ENCODE data around the gene UBE2D2.

Gene UBE2D2

GRCh38 chr5:139671096-139671841, 110.1 kb downstream of the UBE2D2 start:
- no peaks in the 10 kb centered on the region for H3K27me3 ChIP-seq (ENCODE audit: control insufficient read depth in 2 of 2, insufficient read depth in 2 of 2, low read length in 2 of 2)
- peak overlapping the region in 1 of 2 donors; percentile 28 for H3K9ac ChIP-seq (ENCODE audit: low read depth in 1 of 2, low read length in 2 of 2)
- peak overlapping the region; percentile 38 to 79 for H3K27ac ChIP-seq (ENCODE audit: low read depth in 2 of 2, low read length in 2 of 2)
- no peak overlapping the region for H3K4me3 ChIP-seq (ENCODE audit: low read length in 2 of 2)
- H3K36me3 ChIP-seq (ENCODE audit: control insufficient read depth in 2 of 2, insufficient read depth in 2 of 2, low read length in 2 of 2), result no peaks in the 10 kb centered on the region
- no peaks in the 10 kb centered on the region for H3K9me3 ChIP-seq (ENCODE audit: control insufficient read depth in 2 of 2, low read length in 2 of 2)
- H3K4me1 ChIP-seq (ENCODE audit: control insufficient read depth in 2 of 2, insufficient read depth in 2 of 2, low read length in 2 of 2), result peaks cover 27 to 42% of the 10 kb centered on the region in 2 donors

- H3K9me3 ChIP-seq (ENCODE audit: control insufficient read depth in 2 of 2, low read length in 2 of 2), result no peaks in the 10 kb centered on the region
- H3K9ac ChIP-seq (ENCODE audit: low read depth in 1 of 2, low read length in 2 of 2), result no peak overlapping the region
- H3K36me3 ChIP-seq (ENCODE audit: control insufficient read depth in 2 of 2, insufficient read depth in 2 of 2, low read length in 2 of 2), result peaks cover 0 to 2% of the 10 kb centered on the region in 2 donors
- H3K27ac ChIP-seq (ENCODE audit: low read depth in 2 of 2, low read length in 2 of 2), result no peak overlapping the region
- H3K27me3 ChIP-seq (ENCODE audit: control insufficient read depth in 2 of 2, insufficient read depth in 2 of 2, low read length in 2 of 2), result no peaks in the 10 kb centered on the region
- peaks cover 16 to 21% of the 10 kb centered on the region in 2 donors for H3K4me1 ChIP-seq (ENCODE audit: control insufficient read depth in 2 of 2, insufficient read depth in 2 of 2, low read length in 2 of 2)
- H3K4me3 ChIP-seq (ENCODE audit: low read length in 2 of 2), result no peak overlapping the region
Measured at GRCh38 chr5:139675213-139675612, 114.1 kb downstream of the UBE2D2 start.

- H3K27ac ChIP-seq (ENCODE audit: low read depth in 2 of 2, low read length in 2 of 2), result no peak overlapping the region
- no peaks in the 10 kb centered on the region for H3K27me3 ChIP-seq (ENCODE audit: control insufficient read depth in 2 of 2, insufficient read depth in 2 of 2, low read length in 2 of 2)
- peaks cover under 1 to 4% of the 10 kb centered on the region in 2 donors for H3K36me3 ChIP-seq (ENCODE audit: control insufficient read depth in 2 of 2, insufficient read depth in 2 of 2, low read length in 2 of 2)
- no peaks in the 10 kb centered on the region for H3K9me3 ChIP-seq (ENCODE audit: control insufficient read depth in 2 of 2, low read length in 2 of 2)
- no peak overlapping the region for H3K9ac ChIP-seq (ENCODE audit: low read depth in 1 of 2, low read length in 2 of 2)
- H3K4me3 ChIP-seq (ENCODE audit: low read length in 2 of 2), result no peak overlapping the region
- H3K4me1 ChIP-seq (ENCODE audit: control insufficient read depth in 2 of 2, insufficient read depth in 2 of 2, low read length in 2 of 2), result peaks cover 10 to 16% of the 10 kb centered on the region in 2 donors
Measured at GRCh38 chr5:139675825-139676224, 114.7 kb downstream of the UBE2D2 start.

GRCh38 chr5:139676406-139676805, 115.3 kb downstream of the UBE2D2 start:
- H3K27ac ChIP-seq (ENCODE audit: low read depth in 2 of 2, low read length in 2 of 2), result no peak overlapping the region
- H3K9ac ChIP-seq (ENCODE audit: low read depth in 1 of 2, low read length in 2 of 2), result no peak overlapping the region
- peaks cover 7 to 12% of the 10 kb centered on the region in 2 donors for H3K4me1 ChIP-seq (ENCODE audit: control insufficient read depth in 2 of 2, insufficient read depth in 2 of 2, low read length in 2 of 2)
- H3K27me3 ChIP-seq (ENCODE audit: control insufficient read depth in 2 of 2, insufficient read depth in 2 of 2, low read length in 2 of 2), result no peaks in the 10 kb centered on the region
- no peaks in the 10 kb centered on the region for H3K9me3 ChIP-seq (ENCODE audit: control insufficient read depth in 2 of 2, low read length in 2 of 2)
- no peak overlapping the region for H3K4me3 ChIP-seq (ENCODE audit: low read length in 2 of 2)
- peaks cover 5 to 9% of the 10 kb centered on the region in 2 donors for H3K36me3 ChIP-seq (ENCODE audit: control insufficient read depth in 2 of 2, insufficient read depth in 2 of 2, low read length in 2 of 2)

GRCh38 chr5:139676951-139677735, 116.0 kb downstream of the UBE2D2 start:
- H3K27me3 ChIP-seq (ENCODE audit: control insufficient read depth in 2 of 2, insufficient read depth in 2 of 2, low read length in 2 of 2), result no peaks in the 10 kb centered on the region
- peaks cover 3 to 7% of the 10 kb centered on the region in 2 donors for H3K4me1 ChIP-seq (ENCODE audit: control insufficient read depth in 2 of 2, insufficient read depth in 2 of 2, low read length in 2 of 2)
- peaks cover 10 to 13% of the 10 kb centered on the region in 2 donors for H3K36me3 ChIP-seq (ENCODE audit: control insufficient read depth in 2 of 2, insufficient read depth in 2 of 2, low read length in 2 of 2)
- H3K9ac ChIP-seq (ENCODE audit: low read depth in 1 of 2, low read length in 2 of 2), result no peak overlapping the region
- no peak overlapping the region for H3K4me3 ChIP-seq (ENCODE audit: low read length in 2 of 2)
- no peaks in the 10 kb centered on the region for H3K9me3 ChIP-seq (ENCODE audit: control insufficient read depth in 2 of 2, low read length in 2 of 2)
- H3K27ac ChIP-seq (ENCODE audit: low read depth in 2 of 2, low read length in 2 of 2), result no peak overlapping the region

All from mucosa of rectum (tissue), 2 donors.